GM08714 (cell line): ENCODE measurements around the gene NYAP1.
A peak's percentile ranks its signal among the peaks of the same experiment; 100 is the strongest.
"Not testable (repeated sequence)": the region's sequence is repeated elsewhere in the genome, so short reads cannot be mapped to it uniquely, and the experiment has no call there.

Experiments
- H3K4me3 ChIP-seq: fragments of 200-500 bp; sonication (Bioruptor generic); 2 replicates; pipeline ENCODE4 v1.5.1; 2014; ENCODE audit warnings: mild to moderate bottlenecking, low read length, inconsistent platforms
- ZNF274 ChIP-seq: IDR thresholded peaks from 2 replicates; pipeline ENCODE4 v1.6.1; 2012; ENCODE audit warnings: mild to moderate bottlenecking, low read depth, low read length

Gene NYAP1

DNA sequence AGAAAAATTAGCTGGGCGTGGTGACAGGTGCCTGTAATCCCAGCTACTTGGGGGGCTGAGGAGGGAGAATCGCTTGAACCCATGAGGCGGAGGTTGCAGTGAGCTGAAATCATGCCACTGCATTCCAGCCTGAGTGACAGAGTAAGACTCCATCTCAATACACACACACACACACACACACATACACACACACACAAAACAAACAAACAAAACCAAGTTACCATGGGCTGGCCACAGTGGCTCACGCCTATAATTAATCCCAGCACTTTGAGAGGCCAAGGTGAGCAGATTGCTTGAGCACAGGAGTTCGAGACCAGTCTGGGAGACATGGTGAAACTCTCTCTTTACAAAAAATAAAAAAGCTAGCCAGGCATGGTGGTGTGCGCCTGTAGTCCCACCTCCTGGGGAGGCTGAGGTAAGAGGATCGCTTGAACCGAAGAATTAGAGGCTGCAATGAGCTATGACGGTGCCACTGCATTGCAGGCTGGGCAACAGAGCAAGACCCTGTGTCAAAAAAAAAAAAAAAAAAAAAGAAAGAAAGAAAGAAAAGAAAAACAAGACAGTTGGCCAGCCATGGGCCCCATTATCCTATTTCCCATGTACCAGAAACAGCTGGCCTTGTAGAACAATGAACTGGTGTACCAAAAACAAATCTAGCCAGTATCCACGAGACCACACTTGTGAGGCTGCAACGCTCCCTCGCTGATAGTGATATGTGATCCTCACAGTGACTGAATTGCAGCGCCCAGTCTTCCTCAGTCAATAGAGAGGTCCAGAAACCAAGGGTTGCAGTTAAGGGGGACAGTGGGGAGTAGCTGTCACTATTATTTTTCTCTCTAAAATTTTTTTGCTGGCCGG lies 48.7 kb downstream of the NYAP1 start:
- TF ChIP-seq ZNF274 = no peak
- H3K4me3 ChIP-seq = no peak overlapping the region

DNA sequence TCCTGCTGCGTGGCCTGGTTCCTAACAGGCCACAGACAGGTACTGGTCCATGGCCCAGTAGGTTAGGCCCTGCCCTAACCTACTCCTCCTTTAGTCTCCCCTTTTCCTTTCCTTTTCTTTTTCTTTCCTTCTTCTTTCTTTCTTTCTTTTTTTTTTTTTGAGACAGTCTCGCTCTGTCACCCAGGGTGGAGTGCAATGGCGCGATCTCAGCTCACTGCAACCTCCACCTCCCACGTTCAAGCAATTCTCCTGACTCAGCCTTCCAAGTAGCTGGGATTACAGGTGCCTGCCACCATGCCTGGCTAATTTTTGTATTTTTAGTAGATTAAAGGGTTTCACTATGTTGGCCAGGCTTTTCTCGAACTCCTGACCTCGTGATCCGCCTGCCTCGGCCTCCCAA lies 52.3 kb downstream of the NYAP1 start:
- not testable (repeated sequence) for H3K4me3 ChIP-seq

DNA sequence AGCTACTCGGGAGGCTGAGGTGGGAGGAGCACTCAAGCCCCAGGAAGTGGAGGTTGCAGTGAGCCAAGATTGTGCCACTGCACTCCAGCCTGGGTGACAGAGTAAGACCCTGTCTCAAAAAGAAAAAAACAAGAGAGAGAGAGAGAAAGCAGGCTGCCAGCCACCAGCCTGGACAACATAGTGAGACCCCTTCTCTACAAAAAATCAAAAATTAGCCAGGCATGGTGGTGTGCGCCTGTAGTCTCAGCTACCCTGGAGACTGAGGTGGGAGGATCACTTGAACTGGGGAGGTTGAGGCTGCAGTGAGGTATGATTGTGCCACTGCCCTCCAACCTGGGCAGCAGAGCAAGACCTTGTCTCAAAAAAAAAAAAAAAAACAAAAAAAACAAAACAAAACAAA lies 53.0 kb downstream of the NYAP1 start:
- H3K4me3 ChIP-seq = not testable (repeated sequence)

- peak overlapping the region; percentile 77 for H3K4me3 ChIP-seq
- TF ChIP-seq ZNF274 = no peak
These were observed 54.6 kb downstream of the NYAP1 start for GRCh38 chr7:100538348-100538653.

DNA sequence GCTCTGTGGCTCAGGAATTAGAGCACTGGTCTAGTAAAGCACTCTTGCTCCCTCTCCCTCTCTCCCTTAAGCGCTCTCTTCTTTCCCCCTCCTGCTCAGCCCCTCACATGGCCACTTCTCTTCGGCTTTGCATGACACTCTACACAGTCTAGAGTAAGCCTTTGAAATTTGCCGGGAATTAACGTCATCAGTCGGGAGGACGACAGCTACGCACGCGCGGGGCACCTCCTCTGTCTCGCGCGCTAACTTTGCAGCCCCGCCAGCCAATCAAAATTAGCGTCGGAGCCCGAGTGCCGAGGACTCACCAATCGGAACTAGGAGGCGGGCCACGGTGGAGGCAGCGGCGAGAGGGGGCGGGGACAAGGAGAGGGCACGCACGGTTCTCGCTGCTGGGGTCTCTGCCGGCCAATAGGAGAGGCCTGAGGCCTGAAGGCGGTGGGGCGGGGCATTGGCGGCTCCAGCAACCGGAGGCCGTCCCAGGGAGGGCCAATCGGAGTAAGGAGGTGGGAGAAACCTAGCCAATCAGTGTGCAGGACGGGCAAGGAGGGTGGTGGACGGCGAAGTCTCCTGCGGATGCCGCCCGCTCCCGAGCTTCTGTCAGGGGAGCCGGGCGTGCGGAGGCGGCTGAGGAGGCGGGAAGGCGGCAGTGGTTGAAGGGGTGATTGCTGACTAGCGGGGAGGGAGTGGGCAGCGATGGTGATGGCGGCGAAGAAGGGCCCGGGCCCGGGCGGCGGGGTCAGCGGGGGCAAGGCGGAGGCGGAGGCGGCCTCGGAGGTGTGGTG lies 55.1 kb downstream of the NYAP1 start, which contains the start of gene AGFG2:
AGFG2 (plus strand) TSS at position 550 of the 782 bp plus-strand sequence; CDS start at position 694, 144 bp downstream.
- peak within 1 kb of the TSS; percentile 82 for H3K4me3 ChIP-seq
- no peak for TF ChIP-seq ZNF274

- peak overlapping the region; percentile 82 for H3K4me3 ChIP-seq
- no peak for TF ChIP-seq ZNF274
These were observed 55.8 kb downstream of the NYAP1 start for GRCh38 chr7:100539436-100540006.

DNA sequence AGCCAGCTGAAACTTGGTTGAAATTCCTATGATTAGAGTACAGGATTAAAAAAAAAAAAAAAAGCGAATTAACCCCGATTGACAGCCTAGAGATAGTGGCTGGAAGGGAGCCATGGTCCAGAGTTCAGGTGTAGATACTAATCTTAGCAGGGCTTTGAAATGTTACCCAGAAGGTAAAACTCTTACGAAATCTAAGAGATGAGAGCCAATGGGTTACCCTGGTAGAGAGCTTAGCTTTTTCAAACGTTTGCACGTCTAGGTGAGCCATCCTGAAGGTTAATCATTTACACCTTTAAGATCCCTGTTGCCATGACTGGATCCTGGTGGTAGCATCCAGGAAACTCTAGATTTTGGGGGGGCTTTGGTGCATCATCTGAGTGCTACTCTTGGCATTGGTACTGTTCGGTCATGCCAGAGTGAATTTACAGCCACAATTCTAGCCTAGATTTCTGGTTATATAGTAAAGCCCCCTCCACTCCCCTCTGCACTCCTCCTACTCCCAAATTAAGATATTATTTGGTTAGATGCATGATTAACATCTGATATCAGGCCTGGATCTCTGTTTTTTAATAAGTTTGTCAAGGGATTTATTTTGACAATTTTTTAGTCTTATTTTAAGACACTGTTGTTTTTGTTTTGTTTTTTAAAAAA lies 56.5 kb downstream of the NYAP1 start:
- TF ChIP-seq ZNF274 = no peak
- peak overlapping the region; percentile 82 for H3K4me3 ChIP-seq

GRCh38 chr7:100541309-100541708 lies 57.6 kb downstream of the NYAP1 start:
- H3K4me3 ChIP-seq = not testable (repeated sequence)

DNA sequence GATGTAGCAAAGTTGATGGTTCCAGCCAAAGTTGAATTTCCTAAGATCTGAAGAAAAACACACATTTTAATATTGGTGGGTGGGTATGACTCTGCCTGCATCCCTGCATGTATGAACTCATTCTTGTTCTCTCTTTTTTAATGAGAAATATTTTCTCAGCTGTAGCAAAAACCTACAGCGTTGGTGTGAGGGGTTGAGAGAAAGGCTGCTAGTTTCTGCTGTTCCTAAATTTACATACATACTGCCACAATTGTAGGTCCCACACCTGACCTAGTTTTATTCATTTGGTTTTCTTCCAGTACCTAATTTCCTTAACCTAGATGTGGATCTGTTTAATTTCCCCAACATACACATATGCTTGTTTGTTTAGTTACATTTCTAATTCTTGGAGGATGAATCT lies 59.9 kb downstream of the NYAP1 start:
- TF ChIP-seq ZNF274 = no peak
- 0 out of 2 replicates have a peak overlapping the region, but pooled peaks have one; percentile 12 for H3K4me3 ChIP-seq

DNA sequence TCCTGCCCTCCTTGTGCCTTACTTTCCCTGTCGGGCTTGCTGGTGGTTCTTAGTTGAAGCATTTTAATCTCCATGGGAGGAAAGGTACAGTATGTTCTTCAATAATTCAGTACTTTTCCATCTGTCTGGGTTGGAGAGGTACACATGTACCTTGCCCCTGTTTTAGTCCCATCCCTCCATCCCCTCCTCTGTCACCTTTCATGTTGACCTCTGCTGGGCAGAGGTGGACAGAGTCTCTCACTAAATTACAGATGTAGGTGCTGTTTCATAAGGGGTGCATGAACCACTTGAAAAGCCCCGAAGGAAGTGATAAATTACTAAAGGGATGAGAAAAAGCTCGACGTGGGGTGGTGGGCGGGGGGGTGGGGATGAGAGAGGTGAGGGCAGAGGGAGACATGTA lies 60.7 kb downstream of the NYAP1 start:
- no peak for TF ChIP-seq ZNF274
- H3K4me3 ChIP-seq = peak overlapping the region; percentile 8; the same call in 1 of the 2 replicates
